Sigmoid colon (tissue), 7 donors: Measurements from ENCODE around the gene FRMD1. TPM values are rescaled to one million over a fixed set of nuclear protein-coding genes. Genes with fewer than 3 reads are reported as not detected.

ENCODE experiments used
- DNase-seq: peaks from one replicate; pipeline ENCODE4 v3.0.0-alpha.2; 2019
- H3K27ac ChIP-seq, 4 donors: fragments of 200-600 bp; sonication (generic); one replicate each; pipeline ENCODE4 v1.5.1; 2016 to 2019; ENCODE audit warnings: mild to moderate bottlenecking in 1 of 4
- H3K27me3 ChIP-seq, 3 donors: fragments of 200-600 bp; sonication (generic); one replicate each; pipeline ENCODE4 v1.5.1; 2019; ENCODE audit warnings: mild to moderate bottlenecking in 1 of 3
- H3K36me3 ChIP-seq, 4 donors: fragments of 200-600 bp; sonication (generic); one replicate each; pipeline ENCODE4 v1.5.1; 2016 to 2019
- H3K4me1 ChIP-seq, 4 donors: fragments of 200-600 bp; sonication (generic); one replicate each; pipeline ENCODE4 v1.5.1; 2017 to 2019
- H3K4me3 ChIP-seq, 4 donors: fragments of 200-600 bp; sonication (generic); one replicate each; pipeline ENCODE4 v1.5.1; 2017 to 2019; ENCODE audit warnings: mild to moderate bottlenecking in 2 of 4, moderate library complexity in 1 of 4
- H3K9me3 ChIP-seq, 4 donors: fragments of 200-600 bp in 3 of 4; sonication (generic) in 3 of 4; one replicate each; pipeline versions ENCODE4 v1.5.1 to v1.6.1; 2013 to 2019
- CTCF ChIP-seq, 4 experiments: fragments of 450-650 bp in 3 of 4; fragments of 200-600 bp in 1 of 4; IDR thresholded peaks; one replicate each; pipeline ENCODE4 v1.5.1; 2016 to 2019; ENCODE audit warnings: antibody characterized with exemption in 4 of 4, mild to moderate bottlenecking in 3 of 4, moderate library complexity in 2 of 4
- EP300 ChIP-seq, 4 donors: sonication (generic); formaldehyde crosslinking; IDR thresholded peaks; one replicate each; pipeline ENCODE4 v1.6.1; 2017; ENCODE audit warnings: antibody characterized with exemption in 4 of 4
- POLR2A ChIP-seq, 2 donors: fragments of 450-650 bp; IDR thresholded peaks; one replicate each; pipeline ENCODE4 v1.6.1; 2016; ENCODE audit warnings: antibody characterized with exemption in 2 of 2, mild to moderate bottlenecking in 2 of 2, moderate library complexity in 2 of 2
- POLR2AphosphoS5 ChIP-seq, 4 donors: sonication (generic); formaldehyde crosslinking; IDR thresholded peaks; one replicate each; pipeline ENCODE4 v1.6.1; 2017; ENCODE audit warnings: antibody characterized with exemption in 4 of 4
- WGBS, 2 donors: extraction: QIAGEN DNeasy Blood & Tissue Kit; methylation state at CpG; one replicate each; pipeline ENCODE4 v1.1.7; 2013; 5-methylcytosine and 5-hydroxymethylcytosine counted together
- intact Hi-C: fragments of 100-400 bp; cut with DNase I; formaldehyde crosslinking; loops from one replicate; pipeline ENCODE4 v1.15.1; 2023
- polyA plus RNA-seq, 3 donors: library from polyadenylated mRNA; stranded (reverse); fragments of 200-250 nt; gene quantifications; one replicate each; pipeline ENCODE4 v1.2.3, GENCODE V29; 2013
- total RNA-seq, 4 donors: library from RNA; depleted of rRNA; stranded (reverse); fragments of >200 nt; gene quantifications; one replicate each; pipeline ENCODE4 v1.1.0, GENCODE V29; 2016
- donor health status: healthy with polysubstance abuse.
- donor health status: Bipolar disorder and iron deficiency.
- donor health status: healthy.

Gene FRMD1
- total and polyA plus RNA-seq, 7 donors = 0.36 to 12.0 (median 4.2) TPM; not detected in 2

GRCh38 chr6:168013250-168013915, 65.6 kb downstream of the FRMD1 start:
- whole genome bisulfite sequencing, 2 donors = 78 to 87% methylated on average over 7 of the region's 7 CpGs
- intact Hi-C loops = no loop called here
- Histone ChIP-seq H3K9me3 (peaks cover 0 to 8% (median 4%) of the 10 kb centered on the region in 4 donors), H3K4me3 (no peak overlapping the region), H3K4me1 (no peaks in the 10 kb centered on the region), H3K27ac (no peak overlapping the region), H3K27me3 (peaks cover 0 to 6% (median 0%) of the 10 kb centered on the region in 3 donors), H3K36me3 (no peaks in the 10 kb centered on the region)
- TF ChIP-seq POLR2AphosphoS5 (IDR thresholded peaks at IDR 0.05) (no peak), CTCF (IDR thresholded peaks at IDR 0.05) (no peak), EP300 (IDR thresholded peaks at IDR 0.05) (no peak), POLR2A (IDR thresholded peaks at IDR 0.05) (no peak)
- DNase-seq = no peak

- H3K4me1 ChIP-seq = no peaks in the 10 kb centered on the region
- H3K27ac ChIP-seq = no peak overlapping the region
- peaks cover 0 to 8% (median 4%) of the 10 kb centered on the region in 4 donors for H3K9me3 ChIP-seq
- no peak for DNase-seq
- intact Hi-C loops = no loop called here
- WGBS, 2 donors = 86 to 88% methylated on average over 13 of the region's 13 CpGs
- no peaks in the 10 kb centered on the region for H3K36me3 ChIP-seq
- H3K27me3 ChIP-seq = peaks cover 0 to 6% (median 0%) of the 10 kb centered on the region in 3 donors
- TF ChIP-seq EP300 (IDR thresholded peaks at IDR 0.05) = no peak
- no peak overlapping the region for H3K4me3 ChIP-seq
Observed at GRCh38 chr6:168012431-168013249, 66.4 kb downstream of the FRMD1 start.

GRCh38 chr6:168011291-168011690, 67.7 kb downstream of the FRMD1 start:
- no peak for DNase-seq
- intact Hi-C loops = no loop called here
- 94% methylated on average over 1 of the region's 1 CpG for WGBS, 2 donors

GRCh38 chr6:168009331-168009730, 69.7 kb downstream of the FRMD1 start:
- 89 to 94% methylated on average over 3 of the region's 3 CpGs for WGBS, 2 donors
- intact Hi-C loops = no loop called here
- Histone ChIP-seq H3K9me3 (peaks cover 0 to 8% (median 4%) of the 10 kb centered on the region in 4 donors), H3K4me3 (no peak overlapping the region), H3K36me3 (no peaks in the 10 kb centered on the region), H3K4me1 (no peaks in the 10 kb centered on the region), H3K27ac (no peak overlapping the region), H3K27me3 (no peaks in the 10 kb centered on the region)
- no peak for TF ChIP-seq POLR2AphosphoS5 (IDR thresholded peaks at IDR 0.05)
- TF ChIP-seq POLR2A (IDR thresholded peaks at IDR 0.05) = no peak
- no peak for TF ChIP-seq EP300 (IDR thresholded peaks at IDR 0.05)
- no peak for TF ChIP-seq CTCF (IDR thresholded peaks at IDR 0.05)
- no peak for DNase-seq

More at GRCh38 chr6:168011291-168011690, 67.7 kb downstream of the FRMD1 start:
- Histone ChIP-seq H3K4me3 (no peak overlapping the region), H3K27me3 (no peaks in the 10 kb centered on the region), H3K4me1 (no peaks in the 10 kb centered on the region), H3K9me3 (peaks cover 0 to 8% (median 4%) of the 10 kb centered on the region in 4 donors), H3K36me3 (no peaks in the 10 kb centered on the region), H3K27ac (no peak overlapping the region)
- TF ChIP-seq CTCF (IDR thresholded peaks at IDR 0.05) = no peak

GRCh38 chr6:168007592-168008338, 71.2 kb downstream of the FRMD1 start:
- intact Hi-C loops = no loop called here
- Histone ChIP-seq H3K27me3 (no peaks in the 10 kb centered on the region), H3K27ac (no peak overlapping the region), H3K4me3 (no peak overlapping the region), H3K4me1 (no peaks in the 10 kb centered on the region), H3K36me3 (no peaks in the 10 kb centered on the region), H3K9me3 (peaks cover 0 to 8% (median 4%) of the 10 kb centered on the region in 4 donors)
- TF ChIP-seq CTCF (IDR thresholded peaks at IDR 0.05) = no peak
- no peak for TF ChIP-seq POLR2AphosphoS5 (IDR thresholded peaks at IDR 0.05)
- TF ChIP-seq EP300 (IDR thresholded peaks at IDR 0.05) = no peak
- TF ChIP-seq POLR2A (IDR thresholded peaks at IDR 0.05) = no peak
- WGBS, 2 donors = 40 to 52% methylated on average over 3 of the region's 3 CpGs
- no peak for DNase-seq
